ENCODE measurements around the gene LAMTOR1.

GRCh38 chr11:72088076-72088808 lies 14.9 kb downstream of the LAMTOR1 start:
- TF ChIP-seq CTCF (IDR thresholded peaks at IDR 0.05; ENCODE audit: borderline replicate concordance, extremely low read depth, low read length, poor library complexity, severe bottlenecking) (no peak), EZH2 (IDR thresholded peaks at IDR 0.05; ENCODE audit: borderline replicate concordance, low read depth, low read length, severe bottlenecking) (no peak)
